GM12878 (cell line): ENCODE results near the gene HHIPL1. TPM values are rescaled to one million over a fixed set of nuclear protein-coding genes. Genes with fewer than 3 reads are reported as not detected.

ENCODE experiments used
- ATAC-seq: fragments of 200-7000 bp; cut with Tn5 transposase; 3 replicates; pipeline ENCODE4 v1.9.1; 2020; ENCODE audit warnings: mild to moderate bottlenecking, moderate library complexity
- BruUV-seq: library from RNA; stranded (reverse); fragments of 400-500 nt; replicated peaks from 2 replicates; lab custom pipeline; 2021; lab: Mats Ljungman, UMichigan
- CTCF ChIA-PET: fragments of 300-600 bp; sonication (Branson Sonifier 250); formaldehyde crosslinking; extraction: SDS; loops from one replicate; lab custom pipeline; 2021; ENCODE audit warnings: inconsistent platforms; lab: Yijun Ruan, JAX
- POLR2A ChIA-PET: fragments of 350-600 bp; formaldehyde crosslinking; extraction: SDS; loops from one replicate; lab custom pipeline; 2021; ENCODE audit warnings: inconsistent platforms; lab: Charles Lee
- RAD21 ChIA-PET: fragments of 300-600 bp; sonication (Branson Sonifier 250); formaldehyde crosslinking; loops from one replicate; lab custom pipeline; 2023; ENCODE audit warnings: antibody characterized with exemption; ENCODE audit not compliant: unreplicated experiment; lab: Charles Lee
- SMC1A ChIA-PET: fragments of 300-600 bp; sonication (Branson Sonifier 250); formaldehyde crosslinking; loops from one replicate; lab custom pipeline; 2023; ENCODE audit not compliant: unreplicated experiment, uncharacterized antibody; lab: Charles Lee
- DNase-seq: peaks from one replicate; pipeline ENCODE4 v3.0.0-alpha.2; 2011; ENCODE audit warnings: low read depth, low spot score
- FAIRE-seq: peaks from 3 replicates; lab custom pipeline; 2011; peaks lifted over from hg19 to GRCh38; lab: Jason Lieb, UNC
- H2AFZ ChIP-seq: 2 replicates; pipeline ENCODE4 v1.6.0; 2011; ENCODE audit warnings: low read depth, low read length, control low read depth; ENCODE audit not compliant: control insufficient read depth
- H3K27ac ChIP-seq: 2 replicates; pipeline ENCODE4 v1.5.1; 2011; ENCODE audit warnings: control low read depth; ENCODE audit not compliant: control insufficient read depth, insufficient read depth
- H3K27me3 ChIP-seq, 2 experiments: replicated peaks in 1 of 2; 2 replicates each; pipeline versions ENCODE4 v1.6.0 to v1.6.1; 2011; ENCODE audit warnings: low read length in 1 of 2; ENCODE audit not compliant: control insufficient read depth in 2 of 2, insufficient read depth in 2 of 2
- H3K36me3 ChIP-seq, 2 experiments: 2 replicates each; pipeline ENCODE4 v1.5.1; 2011; ENCODE audit warnings: low read length in 1 of 2; ENCODE audit not compliant: control insufficient read depth in 2 of 2, insufficient read depth in 2 of 2
- H3K4me1 ChIP-seq: 2 replicates; pipeline ENCODE4 v1.6.1; 2011; ENCODE audit warnings: mild to moderate bottlenecking, low read length, moderate library complexity, mixed read lengths; ENCODE audit not compliant: control insufficient read depth, insufficient read depth
- H3K4me2 ChIP-seq: 2 replicates; pipeline ENCODE4 v1.6.0; 2011; ENCODE audit warnings: control low read depth; ENCODE audit not compliant: control insufficient read depth, insufficient read depth
- H3K4me3 ChIP-seq: fragments of 200-600 bp; sonication (generic); 2 replicates; pipeline ENCODE4 v1.5.1; 2016
- H3K79me2 ChIP-seq: 2 replicates; pipeline ENCODE4 v1.6.0; 2011; ENCODE audit warnings: low read length; ENCODE audit not compliant: control insufficient read depth, insufficient read depth
- H3K9ac ChIP-seq: 2 replicates; pipeline ENCODE4 v1.8.0; 2011; ENCODE audit warnings: low read length, control low read depth, mixed read lengths; ENCODE audit not compliant: control insufficient read depth, insufficient read depth
- H3K9me3 ChIP-seq: replicated peaks from 3 replicates; pipeline ENCODE4 v1.5.1; 2011; ENCODE audit warnings: mild to moderate bottlenecking, low read length; ENCODE audit not compliant: control insufficient read depth, insufficient read depth
- H4K20me1 ChIP-seq: 2 replicates; pipeline ENCODE4 v1.6.0; 2011; ENCODE audit not compliant: control insufficient read depth, insufficient read depth
- BMI1 ChIP-seq: fragments of 450-650 bp; IDR thresholded peaks from 2 replicates; pipeline ENCODE4 v1.6.1; 2016; ENCODE audit warnings: mild to moderate bottlenecking, moderate library complexity, borderline replicate concordance
- EGR1 ChIP-seq, 2 experiments: IDR thresholded peaks; 1 replicate in 1 of 2; 2 replicates in 1 of 2; pipeline ENCODE4 v1.6.1; 2011 to 2012; ENCODE audit warnings: low read depth in 2 of 2, low read length in 2 of 2, borderline replicate concordance in 1 of 2, mild to moderate bottlenecking in 1 of 2, moderate library complexity in 1 of 2
- HCFC1 ChIP-seq: fragments of 150-350 bp; IDR thresholded peaks from 2 replicates; pipeline ENCODE4 v1.6.1; 2014; ENCODE audit warnings: low read length
- IKZF1 ChIP-seq: fragments of 450-650 bp; conservative IDR thresholded peaks from 2 replicates; pipeline ENCODE4 v1.6.1; 2017; ENCODE audit warnings: antibody characterized with exemption, mild to moderate bottlenecking
- MEF2B ChIP-seq: fragments of 450-650 bp; IDR thresholded peaks from 2 replicates; pipeline ENCODE4 v1.6.1; 2018; ENCODE audit warnings: mild to moderate bottlenecking, moderate library complexity; ENCODE audit not compliant: partially characterized antibody, poor library complexity, severe bottlenecking
- POLR2A ChIP-seq: IDR thresholded peaks from 2 replicates; pipeline ENCODE4 v1.6.1; 2011; ENCODE audit warnings: low read depth, mild to moderate bottlenecking, low read length
- RFX5 ChIP-seq: IDR thresholded peaks from 2 replicates; pipeline ENCODE4 v1.6.1; 2011; ENCODE audit warnings: low read depth, low read length, improper control_type of control experiment
- SPI1 ChIP-seq: IDR thresholded peaks from 2 replicates; pipeline ENCODE4 v1.6.1; 2011; ENCODE audit warnings: low read depth, mild to moderate bottlenecking, low read length, moderate library complexity, borderline replicate concordance; ENCODE audit not compliant: insufficient read depth
- TAF1 ChIP-seq: IDR thresholded peaks from 2 replicates; pipeline ENCODE4 v1.6.1; 2011; ENCODE audit warnings: mild to moderate bottlenecking, low read depth, low read length, borderline replicate concordance
- YY1 ChIP-seq: IDR thresholded peaks from 2 replicates; pipeline ENCODE4 v1.6.1; 2011; ENCODE audit warnings: low read depth, mild to moderate bottlenecking, low read length
- ZSCAN29 ChIP-seq: fragments of 450-650 bp; IDR thresholded peaks from 2 replicates; pipeline ENCODE4 v1.6.1; 2017; ENCODE audit warnings: mild to moderate bottlenecking, moderate library complexity
- WGBS: methylation state at CpG from one replicate; pipeline ENCODE4 v1.1.6; 2016; ENCODE audit warnings: low lambda C conversion rate; ENCODE audit not compliant: insufficient replicate concordance, insufficient coverage; ENCODE audit errors: missing lambda C conversion rate; 5-methylcytosine and 5-hydroxymethylcytosine counted together
- in situ Hi-C: fragments of 300-500 bp; cut with MboI; formaldehyde crosslinking; loops from 9 replicates; pipeline ENCODE4 v1.14.3; 2018; ENCODE audit warnings: mixed read lengths
- intact Hi-C: fragments of 100-400 bp; cut with micrococcal nuclease; formaldehyde crosslinking; loops from one replicate; pipeline ENCODE4 v1.14.2; 2022; ENCODE audit not compliant: unreplicated experiment
- polyA plus RNA-seq, 11 experiments: library from polyadenylated mRNA; depleted of rRNA in 4 of 11; unstranded in 6 of 11; stranded (reverse) in 5 of 11; fragments of >200 nt; fragmentation: Nextera tagmentation in 4 of 11; fragmentation: Illumina TruSeq in 1 of 11; extraction: Ambion mirVana in 4 of 11; extraction: Trizol in 1 of 11; gene quantifications; 1 replicate in 1 of 11; 2 replicates in 10 of 11; pipeline versions ENCODE4 v1.2.1 to v1.2.3, GENCODE V29; 2011 to 2016; ENCODE audit warnings: inconsistent platforms in 2 of 11, missing spikeins in 2 of 11, low read depth in 1 of 11
- total RNA-seq, 4 experiments: library from RNA; depleted of rRNA in 3 of 4; stranded (reverse); fragments of >200 nt in 3 of 4; fragmentation: Illumina TruSeq in 1 of 4; extraction: Trizol in 1 of 4; gene quantifications; 2 replicates each; pipeline versions ENCODE4 v1.2.1 to v1.2.3, GENCODE V29; 2013 to 2021
- TF ChIP-seq, protein P1 (sequence below): IDR thresholded peaks from 2 replicates; pipeline ENCODE4 v1.6.1; 2011; ENCODE audit warnings: low read depth, mild to moderate bottlenecking, low read length, moderate library complexity, borderline replicate concordance; ENCODE audit errors: extremely low read depth
- TF ChIP-seq, protein P2 (sequence below): fragments of 450-650 bp; IDR thresholded peaks from 2 replicates; pipeline ENCODE4 v1.6.1; 2018; ENCODE audit warnings: borderline replicate concordance, mild to moderate bottlenecking; ENCODE audit not compliant: partially characterized antibody
- TF ChIP-seq, protein P3 (sequence below): fragments of 450-650 bp; IDR thresholded peaks from 2 replicates; pipeline ENCODE4 v1.6.1; 2016; ENCODE audit warnings: mild to moderate bottlenecking, moderate library complexity, borderline replicate concordance

Gene HHIPL1
- total and polyA plus RNA-seq, 10 of the 15 experiments (the other 5 are each of a cell fraction or from before 2014, with no cell fraction given): 0.09 TPM; not detected in 9

DNA sequence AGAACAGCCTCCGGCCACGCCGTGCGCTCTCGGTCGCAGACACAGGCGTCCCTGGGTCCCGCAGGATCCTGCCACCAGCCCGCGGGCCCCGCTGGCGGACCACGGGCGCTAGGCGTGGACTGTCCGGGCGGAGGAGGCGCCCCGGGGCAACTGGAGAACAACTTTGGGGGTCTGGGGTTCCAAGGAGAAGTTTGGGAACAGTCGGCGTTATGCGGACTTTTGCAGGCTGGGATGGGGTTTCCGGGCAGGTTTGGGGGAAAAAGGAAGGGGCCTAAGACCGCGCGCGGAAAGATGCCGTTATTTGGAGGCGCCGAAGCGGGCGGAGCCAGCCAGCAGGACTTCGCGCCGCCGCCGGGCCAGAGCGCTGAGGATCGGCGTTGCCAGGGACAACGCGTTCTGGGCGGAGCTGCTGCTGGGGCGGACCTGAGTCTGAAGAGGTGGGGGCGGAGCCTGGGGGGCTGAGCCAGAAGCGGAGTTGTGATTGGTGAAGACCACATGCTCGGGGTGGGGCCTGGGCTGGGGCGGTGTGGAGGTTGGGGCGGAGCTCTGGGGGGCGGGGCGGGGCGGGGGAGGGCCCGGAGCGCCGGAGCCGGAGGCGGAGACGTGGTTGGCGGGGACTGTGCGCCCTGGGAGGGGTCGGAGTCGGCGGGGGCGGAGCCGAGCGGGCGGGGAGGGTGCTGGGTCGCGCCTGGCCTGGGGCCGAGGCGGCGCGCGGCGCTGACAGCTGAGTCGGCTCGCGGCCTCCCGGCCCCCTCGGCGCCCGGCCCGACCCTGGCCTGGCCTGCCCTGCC, 38.9 kb downstream of the HHIPL1 start, which contains the start of gene CYP46A1:
CYP46A1 (plus strand) TSS at position 680 of the 791 bp plus-strand sequence. CDS start 120 bp downstream, outside the sequence.
- under 1% methylated on average over 52 of the region's 83 CpGs for WGBS
- ChIA-PET CTCF (interaction anchor here (0.5 to 1.4 kb wide), 15 partner anchors 15 to 246 kb away, joined by 3 to 9 read pairs (median 4); no protein-coding TSS in a partner anchor), RAD21 (interaction anchor here (0.6 to 1.1 kb wide), 15 partner anchors 35 to 423 kb away, joined by 3 to 8 read pairs (median 3); partner anchors contain the start of genes CCNK and SETD3), POLR2A (interaction anchor here (0.5 to 1.0 kb wide), 4 partner anchors 78 to 213 kb away, joined by 3 to 4 read pairs (median 4); partner anchors contain the start of genes CCNK and SETD3), SMC1A (interaction anchor here (0.6 to 1.0 kb wide), 2 partner anchors 34 to 196 kb away, joined by 3 read pairs; no protein-coding TSS in a partner anchor)
- Histone ChIP-seq H3K9ac (peak within 1 kb of the TSS; percentile 84), H3K36me3 (no peaks in the 10 kb centered on the region), H3K27ac (peak within 1 kb of the TSS; percentile 70), H3K79me2 (no peaks in the 10 kb centered on the region), H3K9me3 (no peaks in the 10 kb centered on the region), H3K4me1 (peaks cover 4% of the 10 kb centered on the region), H2AFZ (peak within 1 kb of the TSS; percentile 97), H3K4me3 (peak within 1 kb of the TSS; percentile 99), H4K20me1 (no peaks in the 10 kb centered on the region; the same call in 1 of the 2 replicates), H3K27me3 (peaks cover 0 to 2% of the 10 kb centered on the region in 2 experiments; a peak in 2 of 4 replicates), H3K4me2 (peak within 1 kb of the TSS; percentile 100)
- BruUV-seq: no TSS peak
- intact Hi-C loops: loop anchor here (1.0 to 2.0 kb wide), 2 partner anchors 109 to 201 kb away; partner anchors contain the start of gene EML1
- peak; percentile 95 for FAIRE-seq
- DNase-seq: peak; percentile 89
- in situ Hi-C loops: loop anchor here (5.0 kb wide), 1 partner anchor 198 kb away; no protein-coding TSS in a partner anchor
- ATAC-seq: peak; percentile 95
- TF ChIP-seq, protein P1, sequence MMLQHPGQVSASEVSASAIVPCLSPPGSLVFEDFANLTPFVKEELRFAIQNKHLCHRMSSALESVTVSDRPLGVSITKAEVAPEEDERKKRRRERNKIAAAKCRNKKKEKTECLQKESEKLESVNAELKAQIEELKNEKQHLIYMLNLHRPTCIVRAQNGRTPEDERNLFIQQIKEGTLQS: peak; percentile 76; the same call in 1 of the 2 replicates
- no peak for TF ChIP-seq ZSCAN29
- no peak for TF ChIP-seq RFX5
- peak; percentile 36; the same call in 1 of the 2 replicates for TF ChIP-seq IKZF1
- TF ChIP-seq POLR2A: peak; percentile 68
- TF ChIP-seq TAF1: peak; percentile 33; the same call in 1 of the 2 replicates
- peak; percentile 95 for TF ChIP-seq BMI1
- TF ChIP-seq MEF2B: no peak
- peak; percentile 71 for TF ChIP-seq HCFC1
- TF ChIP-seq, protein P2, sequence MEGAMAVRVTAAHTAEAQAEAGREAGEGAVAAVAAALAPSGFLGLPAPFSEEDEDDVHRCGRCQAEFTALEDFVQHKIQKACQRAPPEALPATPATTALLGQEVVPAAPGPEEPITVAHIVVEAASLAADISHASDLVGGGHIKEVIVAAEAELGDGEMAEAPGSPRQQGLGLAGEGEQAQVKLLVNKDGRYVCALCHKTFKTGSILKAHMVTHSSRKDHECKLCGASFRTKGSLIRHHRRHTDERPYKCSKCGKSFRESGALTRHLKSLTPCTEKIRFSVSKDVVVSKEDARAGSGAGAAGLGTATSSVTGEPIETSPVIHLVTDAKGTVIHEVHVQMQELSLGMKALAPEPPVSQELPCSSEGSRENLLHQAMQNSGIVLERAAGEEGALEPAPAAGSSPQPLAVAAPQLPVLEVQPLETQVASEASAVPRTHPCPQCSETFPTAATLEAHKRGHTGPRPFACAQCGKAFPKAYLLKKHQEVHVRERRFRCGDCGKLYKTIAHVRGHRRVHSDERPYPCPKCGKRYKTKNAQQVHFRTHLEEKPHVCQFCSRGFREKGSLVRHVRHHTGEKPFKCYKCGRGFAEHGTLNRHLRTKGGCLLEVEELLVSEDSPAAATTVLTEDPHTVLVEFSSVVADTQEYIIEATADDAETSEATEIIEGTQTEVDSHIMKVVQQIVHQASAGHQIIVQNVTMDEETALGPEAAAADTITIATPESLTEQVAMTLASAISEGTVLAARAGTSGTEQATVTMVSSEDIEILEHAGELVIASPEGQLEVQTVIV: no peak
- TF ChIP-seq, protein P3, sequence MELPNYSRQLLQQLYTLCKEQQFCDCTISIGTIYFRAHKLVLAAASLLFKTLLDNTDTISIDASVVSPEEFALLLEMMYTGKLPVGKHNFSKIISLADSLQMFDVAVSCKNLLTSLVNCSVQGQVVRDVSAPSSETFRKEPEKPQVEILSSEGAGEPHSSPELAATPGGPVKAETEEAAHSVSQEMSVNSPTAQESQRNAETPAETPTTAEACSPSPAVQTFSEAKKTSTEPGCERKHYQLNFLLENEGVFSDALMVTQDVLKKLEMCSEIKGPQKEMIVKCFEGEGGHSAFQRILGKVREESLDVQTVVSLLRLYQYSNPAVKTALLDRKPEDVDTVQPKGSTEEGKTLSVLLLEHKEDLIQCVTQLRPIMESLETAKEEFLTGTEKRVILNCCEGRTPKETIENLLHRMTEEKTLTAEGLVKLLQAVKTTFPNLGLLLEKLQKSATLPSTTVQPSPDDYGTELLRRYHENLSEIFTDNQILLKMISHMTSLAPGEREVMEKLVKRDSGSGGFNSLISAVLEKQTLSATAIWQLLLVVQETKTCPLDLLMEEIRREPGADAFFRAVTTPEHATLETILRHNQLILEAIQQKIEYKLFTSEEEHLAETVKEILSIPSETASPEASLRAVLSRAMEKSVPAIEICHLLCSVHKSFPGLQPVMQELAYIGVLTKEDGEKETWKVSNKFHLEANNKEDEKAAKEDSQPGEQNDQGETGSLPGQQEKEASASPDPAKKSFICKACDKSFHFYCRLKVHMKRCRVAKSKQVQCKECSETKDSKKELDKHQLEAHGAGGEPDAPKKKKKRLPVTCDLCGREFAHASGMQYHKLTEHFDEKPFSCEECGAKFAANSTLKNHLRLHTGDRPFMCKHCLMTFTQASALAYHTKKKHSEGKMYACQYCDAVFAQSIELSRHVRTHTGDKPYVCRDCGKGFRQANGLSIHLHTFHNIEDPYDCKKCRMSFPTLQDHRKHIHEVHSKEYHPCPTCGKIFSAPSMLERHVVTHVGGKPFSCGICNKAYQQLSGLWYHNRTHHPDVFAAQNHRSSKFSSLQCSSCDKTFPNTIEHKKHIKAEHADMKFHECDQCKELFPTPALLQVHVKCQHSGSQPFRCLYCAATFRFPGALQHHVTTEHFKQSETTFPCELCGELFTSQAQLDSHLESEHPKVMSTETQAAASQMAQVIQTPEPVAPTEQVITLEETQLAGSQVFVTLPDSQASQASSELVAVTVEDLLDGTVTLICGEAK: peak; percentile 47; the same call in 1 of the 2 replicates
- TF ChIP-seq EGR1 (IDR thresholded peaks at IDR 0.05; ENCODE audit: borderline replicate concordance in 1 of 2, low read depth in 2 of 2, low read length in 2 of 2): 0 out of 3 replicates have a peak, but pooled peaks of 1 of the 2 experiments have one; percentile 1
- TF ChIP-seq SPI1: peak; percentile 24; the same call in 1 of the 2 replicates
- peak; percentile 47; the same call in 1 of the 2 replicates for TF ChIP-seq YY1
